LNCaP clone FGC (cell line): ENCODE measurements around the gene ZNF205.

Source experiments
- DNase-seq: peaks from one replicate; pipeline ENCODE4 v3.0.0-alpha.2; 2011; ENCODE audit warnings: low read depth
- H3K4me3 ChIP-seq: 2 replicates; pipeline ENCODE4 v1.5.1; 2011; ENCODE audit warnings: mild to moderate bottlenecking, low read depth, low read length, control low read depth
- CTCF ChIP-seq: IDR thresholded peaks from 2 replicates; pipeline ENCODE4 v1.5.1; 2012; ENCODE audit warnings: mild to moderate bottlenecking; ENCODE audit not compliant: control insufficient read depth, insufficient read depth; ENCODE audit errors: extremely low read depth

ZNF205 gene

GRCh38 chr16:3119701-3120408 is 7.5 kb downstream of the ZNF205 start:
- H3K4me3 ChIP-seq: no peak overlapping the region
- no peak for TF ChIP-seq CTCF
- no peak for DNase-seq

- no peak for DNase-seq
- H3K4me3 ChIP-seq: no peak overlapping the region
- TF ChIP-seq CTCF: no peak
Measured at GRCh38 chr16:3120435-3120834, 8.0 kb downstream of the ZNF205 start.

GRCh38 chr16:3121851-3122467 is 9.6 kb downstream of the ZNF205 start:
- no peak for DNase-seq
- H3K4me3 ChIP-seq: no peak overlapping the region
- TF ChIP-seq CTCF: no peak

GRCh38 chr16:3122926-3123570 is 10.7 kb downstream of the ZNF205 start:
- no peak for TF ChIP-seq CTCF
- no peak for DNase-seq
- no peak overlapping the region for H3K4me3 ChIP-seq

GRCh38 chr16:3123986-3124886 is 11.8 kb downstream of the ZNF205 start:
- TF ChIP-seq CTCF: peak; percentile 45
- peak overlapping the region; percentile 56 for H3K4me3 ChIP-seq
- peak; percentile 70 for DNase-seq

- H3K4me3 ChIP-seq: no peak overlapping the region
- TF ChIP-seq CTCF: no peak
- no peak for DNase-seq
Measured at GRCh38 chr16:3127745-3128144, 15.4 kb downstream of the ZNF205 start.
